H7 (cell line): Measurements from ENCODE around the gene CARMIL1. TPM values are rescaled to one million over a fixed set of nuclear protein-coding genes. Genes with fewer than 3 reads are reported as not detected.

Experiments
- DNase-seq: peaks from one replicate; pipeline ENCODE4 v3.0.0; 2012
- H3K27me3 ChIP-seq: 2 replicates; pipeline ENCODE4 v1.6.0; 2011; ENCODE audit warnings: mild to moderate bottlenecking, low read length; ENCODE audit not compliant: control insufficient read depth, insufficient read depth
- H3K36me3 ChIP-seq: replicated peaks from 2 replicates; pipeline ENCODE4 v1.5.1; 2011; ENCODE audit warnings: low read length; ENCODE audit not compliant: control insufficient read depth, insufficient read depth
- H3K4me3 ChIP-seq: 2 replicates; pipeline ENCODE4 v1.5.1; 2011; ENCODE audit warnings: low read depth, mild to moderate bottlenecking, control low read depth, low read length, moderate library complexity; ENCODE audit not compliant: insufficient read depth
- total RNA-seq: library from RNA; depleted of rRNA; stranded (reverse); fragments of >200 nt; shearing (Covaris generic); gene quantifications from 2 replicates; pipeline ENCODE4 v1.2.3, GENCODE V29; 2014

The CARMIL1 gene
- total RNA-seq, 1 experiment from 2014 or later = 19.4 TPM

DNA sequence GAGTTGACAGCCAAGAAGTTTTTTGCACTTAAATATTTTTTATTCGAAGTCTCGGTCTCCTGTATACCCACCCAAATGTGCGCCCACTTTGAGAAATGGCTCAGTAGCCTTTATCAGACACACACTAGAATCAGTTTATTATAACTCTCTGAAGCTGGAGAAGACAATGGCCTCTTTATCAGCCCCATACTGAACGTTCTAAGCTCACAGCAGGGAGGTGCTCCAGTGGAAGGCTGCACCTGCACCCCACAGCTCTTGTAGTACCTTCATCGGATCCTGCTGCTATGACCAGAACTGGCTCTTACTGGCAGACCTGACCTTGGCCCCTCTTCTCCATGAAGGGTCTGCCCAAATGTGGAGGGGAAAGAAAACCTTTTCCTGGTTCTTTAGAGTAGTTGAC is 207.8 kb downstream of the CARMIL1 start:
- Histone ChIP-seq H3K36me3 (no peaks in the 10 kb centered on the region; the same call in 1 of the 2 replicates), H3K4me3 (no peak overlapping the region)
- no peak for DNase-seq

DNA sequence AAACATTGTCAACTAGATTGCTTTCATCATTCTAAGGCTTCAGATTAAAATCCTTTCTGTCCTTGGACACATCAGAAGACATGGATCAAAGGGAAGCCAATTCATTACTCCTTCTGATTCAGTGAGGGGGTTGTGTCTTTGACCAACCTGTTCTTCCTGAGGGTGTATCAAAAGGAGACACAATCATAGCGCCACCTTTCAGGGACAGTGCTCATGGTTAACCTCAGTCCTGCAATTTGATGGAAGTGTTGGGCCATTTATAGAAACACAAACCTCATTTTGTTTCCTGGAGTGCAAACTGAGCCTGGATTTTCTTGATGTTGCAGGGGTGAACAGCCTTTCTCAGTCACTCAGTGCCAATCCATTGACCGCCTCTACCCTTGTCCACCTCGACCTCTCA is 209.0 kb downstream of the CARMIL1 start:
- DNase-seq = no peak
- Histone ChIP-seq H3K36me3 (no peaks in the 10 kb centered on the region; the same call in 1 of the 2 replicates), H3K27me3 (no peaks in the 10 kb centered on the region), H3K4me3 (no peak overlapping the region)

More for the DNA sequence above, 207.8 kb downstream of the CARMIL1 start:
- no peaks in the 10 kb centered on the region for H3K27me3 ChIP-seq

DNA sequence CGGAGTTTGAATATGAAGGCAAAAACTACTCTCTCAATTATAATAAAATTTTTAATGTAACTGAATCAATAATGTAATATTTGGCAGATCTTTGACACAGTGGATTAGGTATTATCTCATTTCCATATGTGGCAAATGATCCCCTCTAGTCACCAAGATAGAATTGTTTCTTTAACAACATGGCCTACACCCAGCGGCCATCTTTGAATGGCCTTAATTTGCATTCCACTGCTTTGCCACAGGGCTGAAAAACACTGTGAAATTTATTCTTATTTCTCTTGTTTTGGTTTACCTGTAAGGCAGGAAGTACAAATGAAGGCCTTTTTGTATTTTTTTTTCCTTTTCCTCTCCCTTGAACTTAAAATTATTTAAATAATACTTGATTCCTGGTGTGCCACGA is 210.2 kb downstream of the CARMIL1 start:
- no peak for DNase-seq
- Histone ChIP-seq H3K27me3 (no peaks in the 10 kb centered on the region), H3K36me3 (no peaks in the 10 kb centered on the region; the same call in 1 of the 2 replicates), H3K4me3 (no peak overlapping the region)

DNA sequence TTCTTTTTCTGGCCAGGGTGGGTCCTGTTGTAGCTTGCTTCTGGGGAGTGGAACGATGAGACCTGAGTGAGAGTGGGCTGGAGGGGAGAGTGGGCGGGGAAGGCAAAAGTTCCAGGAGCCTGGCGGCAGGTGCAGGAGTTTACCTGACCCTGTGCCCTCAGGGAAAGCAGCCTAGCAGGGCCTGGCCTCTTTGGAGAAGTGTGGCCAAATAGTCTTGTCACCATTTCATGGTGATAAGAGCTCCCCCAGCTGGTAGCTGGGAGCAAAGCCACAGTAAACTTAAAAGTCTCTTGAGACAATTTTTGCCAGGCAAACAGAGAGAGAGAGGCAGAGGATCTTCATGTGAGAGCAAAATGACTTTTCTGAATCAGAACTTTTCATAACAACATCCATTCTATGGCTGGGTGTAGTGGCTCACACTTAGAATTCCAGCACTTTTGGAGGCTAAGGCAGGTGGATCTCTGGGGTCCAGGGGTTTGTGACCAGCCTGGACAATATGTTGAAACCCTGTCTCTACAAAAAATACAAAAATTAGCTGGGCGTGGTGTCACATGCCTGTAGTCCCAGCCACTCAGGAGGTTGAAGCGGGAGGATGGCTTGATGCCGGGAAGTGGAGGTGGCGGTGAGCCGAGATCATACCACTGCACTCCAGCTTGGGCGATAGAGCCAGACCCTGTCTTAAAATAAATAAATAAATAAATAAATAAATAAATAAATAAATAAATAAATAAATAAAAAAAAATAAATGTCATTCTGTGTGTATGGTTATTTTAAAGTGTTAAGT is 211.0 kb downstream of the CARMIL1 start:
- H3K36me3 ChIP-seq = no peaks in the 10 kb centered on the region; the same call in 1 of the 2 replicates
- peak; percentile 63 for DNase-seq
- H3K27me3 ChIP-seq = no peaks in the 10 kb centered on the region
- no peak overlapping the region for H3K4me3 ChIP-seq

DNA sequence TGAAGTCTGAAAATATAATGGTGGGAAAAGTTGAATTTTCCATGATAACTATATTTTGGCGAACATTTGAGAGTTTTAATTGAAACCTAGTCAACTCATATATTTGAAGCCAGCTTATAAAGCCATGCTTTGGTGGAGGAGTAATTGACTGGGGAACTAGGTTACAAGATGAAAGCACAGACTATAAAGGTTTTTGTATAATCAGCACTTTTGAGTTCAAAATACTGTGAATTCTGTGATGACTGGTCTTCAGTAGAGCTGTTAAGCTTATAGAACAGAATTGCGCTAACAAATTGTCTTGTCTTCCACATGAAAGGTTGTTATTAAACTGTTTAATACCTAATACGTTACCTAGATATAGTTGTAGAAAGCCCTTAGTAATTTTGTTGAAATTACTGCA is 213.8 kb downstream of the CARMIL1 start:
- H3K36me3 ChIP-seq = no peaks in the 10 kb centered on the region
- H3K4me3 ChIP-seq = no peak overlapping the region
- H3K27me3 ChIP-seq = no peaks in the 10 kb centered on the region
- DNase-seq = no peak

DNA sequence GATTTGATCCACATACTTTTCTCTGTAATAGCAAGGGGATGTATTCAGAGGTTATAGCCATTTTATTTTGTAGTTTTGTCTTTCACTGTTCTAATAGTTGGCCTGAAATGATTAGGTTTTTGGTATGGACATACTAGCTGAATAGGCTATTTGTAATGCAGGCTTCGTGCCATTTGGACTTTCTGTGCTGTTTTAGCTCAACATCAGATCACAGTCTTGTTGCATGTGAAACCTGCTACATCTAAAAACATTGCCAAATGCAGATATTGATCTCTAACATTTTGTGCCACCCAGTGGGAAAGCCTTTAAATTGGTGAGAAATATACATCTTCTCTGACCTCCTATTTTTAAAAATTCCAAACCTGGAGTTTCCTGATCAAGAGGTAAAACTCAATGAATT is 215.3 kb downstream of the CARMIL1 start:
- no peaks in the 10 kb centered on the region for H3K27me3 ChIP-seq
- DNase-seq = no peak
- H3K4me3 ChIP-seq = no peak overlapping the region
- no peaks in the 10 kb centered on the region for H3K36me3 ChIP-seq

DNA sequence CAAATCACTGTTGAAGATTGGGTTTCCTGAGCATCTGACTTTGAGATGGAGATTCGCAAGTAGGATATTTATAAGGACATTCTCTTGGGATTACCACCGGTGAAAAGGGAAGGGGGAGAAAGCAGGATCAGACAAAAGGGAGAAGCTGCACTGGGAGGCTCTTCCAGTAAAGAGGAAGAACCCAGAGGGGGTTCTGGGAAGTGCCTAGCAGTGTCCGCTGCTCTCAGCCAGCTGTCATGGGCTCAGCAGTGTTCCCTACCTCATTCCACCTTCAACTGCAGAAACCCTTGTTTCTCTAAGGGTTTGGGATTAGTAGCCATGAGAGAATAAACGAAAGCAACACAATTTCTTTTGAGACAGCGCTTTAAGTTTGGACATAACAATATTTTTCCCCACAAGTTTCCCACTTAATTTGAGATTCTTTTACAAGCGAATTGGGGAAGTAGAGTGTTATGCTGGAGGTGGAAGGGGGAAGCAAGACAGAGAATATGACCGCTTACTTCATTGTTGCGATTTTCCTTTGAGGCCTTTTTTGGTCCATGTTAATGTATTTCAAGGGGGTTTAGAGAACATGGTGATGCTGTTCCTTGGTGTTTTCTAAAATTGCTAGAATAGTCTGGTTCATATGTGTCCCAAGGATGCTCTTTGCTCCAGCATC is 218.3 kb downstream of the CARMIL1 start:
- H3K4me3 ChIP-seq = no peak overlapping the region
- no peaks in the 10 kb centered on the region for H3K36me3 ChIP-seq
- no peaks in the 10 kb centered on the region for H3K27me3 ChIP-seq
- DNase-seq = no peak

DNA sequence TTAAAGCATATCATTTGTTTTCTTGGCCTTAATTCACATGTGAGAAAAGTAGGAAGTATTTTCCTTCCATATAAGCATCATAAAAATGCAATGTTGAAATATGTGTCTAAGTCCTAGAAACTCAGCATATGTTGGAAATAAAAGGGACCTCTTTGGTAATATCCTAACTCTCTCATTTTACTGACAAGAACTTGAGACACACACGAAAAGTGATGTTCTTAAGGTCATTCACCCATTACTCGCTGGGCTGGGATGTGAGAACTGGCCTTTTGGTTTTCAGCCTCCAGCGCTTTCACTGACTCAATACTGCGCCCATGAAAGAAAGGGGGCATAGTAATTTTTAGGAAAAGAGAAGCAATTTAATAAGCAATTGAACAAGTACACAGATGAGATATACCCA is 219.3 kb downstream of the CARMIL1 start:
- no peak overlapping the region for H3K4me3 ChIP-seq
- no peaks in the 10 kb centered on the region for H3K36me3 ChIP-seq
- no peak for DNase-seq

DNA sequence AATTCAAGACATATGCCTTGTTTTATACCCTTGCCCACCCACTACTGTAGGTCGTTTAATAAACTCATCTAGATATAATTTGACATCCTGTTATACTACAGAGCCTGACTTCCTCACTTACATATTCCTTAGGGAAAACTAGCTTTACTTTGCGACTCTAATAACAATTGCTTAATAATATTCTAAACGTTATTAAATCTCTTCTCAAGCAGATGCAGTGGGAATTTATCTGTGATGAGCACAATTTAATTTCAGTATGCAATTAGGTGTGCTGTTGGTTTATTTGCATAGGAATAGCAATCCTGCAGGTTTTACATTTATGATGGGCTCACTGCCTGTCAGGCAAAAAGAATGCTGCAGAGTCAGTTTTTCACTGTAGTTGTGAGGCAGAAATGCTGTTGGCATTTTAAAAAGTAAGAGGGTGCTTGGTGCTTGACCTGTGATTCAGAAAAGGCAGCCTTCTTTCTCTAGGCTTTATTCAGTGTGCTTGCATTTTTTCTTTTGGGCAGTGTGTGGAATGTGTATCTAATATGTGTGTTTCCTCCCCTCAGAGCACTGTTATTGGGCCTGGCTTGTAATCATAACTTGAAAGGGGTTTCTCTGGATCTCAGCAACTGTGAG is 220.6 kb downstream of the CARMIL1 start:
- no peak for DNase-seq
- Histone ChIP-seq H3K4me3 (no peak overlapping the region), H3K27me3 (no peaks in the 10 kb centered on the region), H3K36me3 (no peaks in the 10 kb centered on the region)

More for the DNA sequence above, 219.3 kb downstream of the CARMIL1 start:
- H3K27me3 ChIP-seq = no peaks in the 10 kb centered on the region

DNA sequence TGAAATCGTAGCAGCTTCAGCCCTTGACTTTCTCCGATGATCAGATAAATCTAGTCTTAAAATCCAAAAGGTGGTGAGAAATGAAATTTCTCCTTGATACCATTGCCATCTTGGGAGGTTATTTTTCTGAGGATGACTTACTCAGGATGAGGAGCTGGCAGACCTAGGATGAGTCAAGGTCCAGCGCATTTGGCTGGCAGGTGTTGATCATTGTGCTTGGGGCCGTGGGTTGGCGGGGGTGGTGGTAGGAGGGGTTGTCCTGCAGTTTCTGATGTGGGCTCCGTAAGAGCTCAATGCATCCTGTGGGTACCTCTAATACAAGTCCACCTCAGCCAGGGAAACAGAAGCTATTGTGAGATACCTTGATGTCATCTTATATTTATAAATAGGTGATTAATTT is 224.5 kb downstream of the CARMIL1 start:
- H3K27me3 ChIP-seq = no peaks in the 10 kb centered on the region
- DNase-seq = no peak
- no peak overlapping the region for H3K4me3 ChIP-seq
- H3K36me3 ChIP-seq = no peaks in the 10 kb centered on the region

DNA sequence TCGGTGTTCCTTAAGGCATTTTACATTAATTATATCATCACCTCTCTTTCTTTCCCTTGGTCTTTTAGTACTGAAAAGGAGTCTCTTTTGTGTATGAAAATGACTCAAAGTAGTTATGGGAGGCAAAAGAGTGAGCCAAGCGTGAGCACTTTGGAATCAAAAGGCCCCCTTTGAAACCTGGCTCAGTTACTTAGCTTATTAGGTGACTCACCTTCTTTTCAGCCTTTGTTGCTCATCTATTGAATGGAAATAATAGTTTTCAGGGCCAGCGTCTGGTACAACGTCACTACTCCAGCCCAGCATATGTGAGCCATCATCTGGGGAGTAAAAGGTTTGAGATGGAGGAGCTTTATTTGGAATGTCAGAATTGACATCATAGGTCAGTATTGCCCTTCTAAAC is 225.5 kb downstream of the CARMIL1 start:
- DNase-seq = no peak
- Histone ChIP-seq H3K36me3 (no peaks in the 10 kb centered on the region), H3K27me3 (no peaks in the 10 kb centered on the region), H3K4me3 (no peak overlapping the region)

DNA sequence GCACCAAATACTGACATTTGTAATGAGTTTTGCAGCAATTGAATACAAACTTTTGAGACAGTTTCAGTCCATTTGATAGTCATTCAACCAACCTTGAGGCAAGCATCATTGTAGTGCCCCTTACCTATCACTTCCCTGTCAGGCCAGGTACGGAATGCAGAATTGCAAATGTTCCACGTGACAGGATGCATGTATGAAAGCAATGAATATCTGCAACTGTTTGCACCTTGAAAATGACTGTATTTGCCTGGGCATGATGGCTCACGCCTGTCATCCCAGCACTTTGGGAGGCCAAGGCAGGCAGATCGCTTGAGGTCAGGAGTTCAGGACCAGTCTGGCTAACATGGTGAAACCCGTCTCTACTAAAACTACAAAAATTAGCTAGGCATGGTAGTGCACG is 226.8 kb downstream of the CARMIL1 start:
- H3K4me3 ChIP-seq = no peak overlapping the region
- H3K36me3 ChIP-seq = no peaks in the 10 kb centered on the region

DNA sequence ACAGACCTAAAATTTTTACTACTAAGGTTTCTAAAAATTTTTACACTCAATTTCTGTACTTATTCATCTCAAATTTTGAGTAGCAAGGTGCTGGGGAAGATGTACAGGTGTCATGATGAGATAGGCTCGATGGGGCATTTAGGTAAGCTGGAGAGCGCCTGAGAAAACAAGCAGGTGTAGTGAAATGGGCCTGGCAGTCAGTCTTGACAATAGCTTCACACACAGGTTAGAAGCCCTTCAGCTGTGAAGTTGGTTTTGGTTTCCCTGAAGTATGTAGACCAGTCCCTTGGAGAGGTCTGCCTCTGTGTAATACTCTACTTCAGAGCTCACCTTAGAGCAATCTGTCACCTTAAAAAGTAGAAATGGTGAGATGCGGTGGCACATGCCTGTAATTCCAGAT is 228.9 kb downstream of the CARMIL1 start:
- Histone ChIP-seq H3K4me3 (no peak overlapping the region), H3K36me3 (no peaks in the 10 kb centered on the region), H3K27me3 (no peaks in the 10 kb centered on the region)
- no peak for DNase-seq

More for the DNA sequence above, 226.8 kb downstream of the CARMIL1 start:
- DNase-seq = no peak
- H3K27me3 ChIP-seq = no peaks in the 10 kb centered on the region

DNA sequence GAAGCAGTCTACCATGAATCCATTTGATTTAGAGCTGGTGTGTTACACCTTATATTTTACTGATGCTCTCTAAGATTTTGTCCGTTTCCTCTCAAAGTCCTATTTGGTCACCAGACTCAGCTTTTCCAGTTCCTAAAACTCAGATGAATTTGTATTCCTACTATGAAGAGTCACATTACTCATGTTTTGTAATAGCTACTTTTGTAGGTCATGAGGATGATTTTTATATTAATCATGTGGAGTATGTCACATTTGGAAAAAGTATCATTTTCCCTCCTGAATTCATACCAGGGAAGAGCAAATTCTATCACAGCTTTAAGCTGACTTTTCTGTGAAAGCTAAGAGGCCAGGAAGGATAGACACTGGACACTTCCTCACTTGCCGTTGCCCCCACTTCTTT is 232.2 kb downstream of the CARMIL1 start:
- Histone ChIP-seq H3K36me3 (no peaks in the 10 kb centered on the region), H3K27me3 (no peaks in the 10 kb centered on the region), H3K4me3 (no peak overlapping the region)
- no peak for DNase-seq

DNA sequence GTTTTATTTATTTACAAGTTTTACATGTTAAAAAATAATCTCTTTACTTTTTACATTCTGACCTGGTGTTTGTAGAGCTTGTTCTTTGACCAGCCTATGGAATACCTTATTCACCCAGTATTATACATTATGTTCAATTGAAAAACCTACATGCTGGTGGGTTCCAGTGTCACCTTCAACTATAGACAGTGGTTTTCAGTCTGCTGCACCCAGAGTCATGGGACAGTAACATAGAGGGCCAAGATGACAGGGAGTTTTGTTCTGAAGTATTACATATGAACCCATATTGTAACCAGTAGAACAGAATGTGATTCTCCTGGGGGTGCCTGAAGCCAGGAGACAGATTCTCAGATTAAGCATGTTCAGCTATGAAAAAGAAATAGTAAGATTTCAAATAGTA is 233.4 kb downstream of the CARMIL1 start:
- no peaks in the 10 kb centered on the region for H3K36me3 ChIP-seq
- no peaks in the 10 kb centered on the region for H3K27me3 ChIP-seq
- no peak overlapping the region for H3K4me3 ChIP-seq
- no peak for DNase-seq
